Karpas-422 (cell line): Measurements from ENCODE around the gene TRIM6. TPM values are rescaled to one million over a fixed set of nuclear protein-coding genes. Genes with fewer than 3 reads are reported as not detected.
A peak's percentile ranks its signal among the peaks of the same experiment; 100 is the strongest.
"Not testable (repeated sequence)": the region's sequence is repeated elsewhere in the genome, so short reads cannot be mapped to it uniquely, and the experiment has no call there.

Source experiments
- DNase-seq: peaks from one replicate; pipeline ENCODE4 v3.0.0-alpha.2; 2015
- H2AFZ ChIP-seq: fragments of 200-600 bp; sonication (generic); 2 replicates; pipeline ENCODE4 v1.6.1; 2014; ENCODE audit warnings: antibody characterized with exemption, low read length, mixed read lengths
- H3K27ac ChIP-seq: fragments of 200-600 bp; sonication (generic); 2 replicates; pipeline ENCODE4 v1.5.1; 2014; ENCODE audit warnings: mild to moderate bottlenecking, low read length, moderate library complexity
- H3K27me3 ChIP-seq: fragments of 200-600 bp; sonication (generic); 2 replicates; pipeline ENCODE4 v1.6.1; 2014; ENCODE audit warnings: low read length, mixed read lengths
- H3K36me3 ChIP-seq: fragments of 200-600 bp; sonication (generic); 2 replicates; pipeline ENCODE4 v1.6.1; 2014; ENCODE audit warnings: low read length, mixed read lengths; ENCODE audit not compliant: insufficient read depth
- H3K4me1 ChIP-seq: fragments of 200-600 bp; sonication (generic); 2 replicates; pipeline ENCODE4 v1.6.1; 2014; ENCODE audit warnings: mild to moderate bottlenecking, low read length, mixed read lengths
- H3K4me2 ChIP-seq: fragments of 200-600 bp; sonication (generic); 2 replicates; pipeline ENCODE4 v1.6.1; 2014; ENCODE audit warnings: low read length, low read depth, mild to moderate bottlenecking; ENCODE audit not compliant: poor library complexity, severe bottlenecking
- H3K4me3 ChIP-seq: fragments of 200-600 bp; sonication (generic); 2 replicates; pipeline ENCODE4 v1.5.1; 2014; ENCODE audit warnings: mild to moderate bottlenecking, antibody characterized with exemption, low read length, mixed read lengths
- H3K79me2 ChIP-seq: fragments of 200-600 bp; sonication (generic); 2 replicates; pipeline ENCODE4 v1.6.1; 2014; ENCODE audit warnings: mild to moderate bottlenecking, low read length, mixed read lengths
- H3K9ac ChIP-seq: fragments of 200-600 bp; sonication (generic); 2 replicates; pipeline ENCODE4 v1.6.0; 2014; ENCODE audit warnings: low read length
- H3K9me2 ChIP-seq: fragments of 200-600 bp; sonication (generic), shearing (Covaris generic); replicated peaks from 2 replicates; pipeline ENCODE4 v1.6.0; 2014; ENCODE audit warnings: mild to moderate bottlenecking, low read length, moderate library complexity; ENCODE audit not compliant: insufficient read depth
- H3K9me3 ChIP-seq: fragments of 300-700, 200-600 bp; sonication (generic); 2 replicates; pipeline ENCODE4 v1.6.1; 2014; ENCODE audit warnings: low read length, mixed read lengths
- H4K20me1 ChIP-seq: fragments of 200-600 bp; sonication (generic); 2 replicates; pipeline ENCODE4 v1.6.1; 2014; ENCODE audit warnings: mild to moderate bottlenecking, antibody characterized with exemption, low read length, low read depth; ENCODE audit not compliant: insufficient read depth
- total RNA-seq: library from RNA; depleted of rRNA; stranded (reverse); fragments of >200 nt; shearing (Covaris generic); gene quantifications from 2 replicates; pipeline ENCODE4 v1.2.3, GENCODE V29; 2014; ENCODE audit warnings: low replicate concordance

The TRIM6 gene
- total RNA-seq, 1 experiment from 2014 or later: not detected

GRCh38 chr11:5591613-5592012 is 4.8 kb upstream of the TRIM6 start:
- no peaks in the 10 kb centered on the region for H3K9me2 ChIP-seq
- no peaks in the 10 kb centered on the region for H3K4me1 ChIP-seq
- no peak overlapping the region for H3K4me3 ChIP-seq
- H3K9ac ChIP-seq: no peak overlapping the region
- H3K27me3 ChIP-seq: no peaks in the 10 kb centered on the region
- no peak for DNase-seq
- no peak overlapping the region for H3K27ac ChIP-seq
- H3K9me3 ChIP-seq: no peaks in the 10 kb centered on the region
- no peak overlapping the region for H3K4me2 ChIP-seq
- no peaks in the 10 kb centered on the region for H3K79me2 ChIP-seq
- no peaks in the 10 kb centered on the region for H3K36me3 ChIP-seq
- no peak overlapping the region for H2AFZ ChIP-seq
- H4K20me1 ChIP-seq: no peaks in the 10 kb centered on the region

- no peak overlapping the region for H3K4me2 ChIP-seq
- no peak overlapping the region for H2AFZ ChIP-seq
- H3K36me3 ChIP-seq: no peaks in the 10 kb centered on the region
- no peaks in the 10 kb centered on the region for H3K79me2 ChIP-seq
- no peak for DNase-seq
- H3K27ac ChIP-seq: no peak overlapping the region
- no peak overlapping the region for H3K9ac ChIP-seq
- H3K9me3 ChIP-seq: no peaks in the 10 kb centered on the region
- H4K20me1 ChIP-seq: no peaks in the 10 kb centered on the region
- H3K27me3 ChIP-seq: no peaks in the 10 kb centered on the region
- no peaks in the 10 kb centered on the region for H3K9me2 ChIP-seq
- no peak overlapping the region for H3K4me3 ChIP-seq
- no peaks in the 10 kb centered on the region for H3K4me1 ChIP-seq
Observed at GRCh38 chr11:5592615-5593014, 3.8 kb upstream of the TRIM6 start.

GRCh38 chr11:5593146-5593545 is 3.3 kb upstream of the TRIM6 start:
- H3K27me3 ChIP-seq: no peaks in the 10 kb centered on the region
- H3K9ac ChIP-seq: no peak overlapping the region
- no peaks in the 10 kb centered on the region for H3K79me2 ChIP-seq
- no peak overlapping the region for H3K27ac ChIP-seq
- H3K4me1 ChIP-seq: no peaks in the 10 kb centered on the region
- no peak for DNase-seq
- no peak overlapping the region for H3K4me3 ChIP-seq
- no peak overlapping the region for H2AFZ ChIP-seq
- H3K4me2 ChIP-seq: no peak overlapping the region
- no peaks in the 10 kb centered on the region for H3K36me3 ChIP-seq
- no peaks in the 10 kb centered on the region for H4K20me1 ChIP-seq
- no peaks in the 10 kb centered on the region for H3K9me2 ChIP-seq
- no peaks in the 10 kb centered on the region for H3K9me3 ChIP-seq

- Histone ChIP-seq H3K4me2 (no peak overlapping the region), H3K27ac (no peak overlapping the region), H3K4me1 (no peaks in the 10 kb centered on the region), H3K9me3 (no peaks in the 10 kb centered on the region), H3K4me3 (no peak overlapping the region), H4K20me1 (no peaks in the 10 kb centered on the region), H3K79me2 (no peaks in the 10 kb centered on the region), H3K27me3 (no peaks in the 10 kb centered on the region), H2AFZ (no peak overlapping the region), H3K9ac (no peak overlapping the region), H3K9me2 (no peaks in the 10 kb centered on the region), H3K36me3 (no peaks in the 10 kb centered on the region)
- no peak for DNase-seq
Observed at GRCh38 chr11:5597953-5598352, 1.5 kb downstream of the TRIM6 start.

DNA sequence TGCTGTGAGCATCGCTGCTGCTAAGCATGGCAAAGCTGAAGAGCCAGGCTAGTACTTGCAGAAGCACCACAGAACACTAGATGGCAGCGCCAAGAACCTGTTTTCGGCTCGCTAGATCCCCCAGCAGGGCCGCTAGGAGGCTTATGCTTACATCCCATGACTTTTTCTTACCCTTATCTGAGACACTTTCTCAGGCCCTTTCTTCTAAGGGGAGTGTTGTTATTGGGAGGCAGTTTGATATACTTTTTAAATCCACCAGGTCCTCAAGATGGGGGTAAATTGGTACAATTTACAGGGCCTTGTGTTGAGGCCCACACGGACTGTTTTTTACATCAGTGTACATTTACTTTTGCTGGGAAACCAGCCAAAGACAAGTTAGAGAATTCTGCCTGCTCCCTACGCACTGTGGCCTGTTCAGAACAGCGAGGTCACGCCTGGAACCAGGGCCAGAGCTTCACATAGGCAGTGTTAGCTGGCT is 4.0 kb downstream of the TRIM6 start:
- H3K9me3 ChIP-seq: no peaks in the 10 kb centered on the region
- no peaks in the 10 kb centered on the region for H3K79me2 ChIP-seq
- no peak overlapping the region for H3K4me2 ChIP-seq
- no peaks in the 10 kb centered on the region for H3K36me3 ChIP-seq
- H3K4me1 ChIP-seq: no peaks in the 10 kb centered on the region
- no peak overlapping the region for H3K9ac ChIP-seq
- no peak overlapping the region for H3K27ac ChIP-seq
- DNase-seq: peak; percentile 85
- no peaks in the 10 kb centered on the region for H4K20me1 ChIP-seq
- no peak overlapping the region for H2AFZ ChIP-seq
- no peak overlapping the region for H3K4me3 ChIP-seq
- no peaks in the 10 kb centered on the region for H3K9me2 ChIP-seq
- H3K27me3 ChIP-seq: no peaks in the 10 kb centered on the region

- not testable (repeated sequence) for H3K4me2 ChIP-seq, DNase-seq, H3K9me3 ChIP-seq, H4K20me1 ChIP-seq, H3K4me1 ChIP-seq, H3K4me3 ChIP-seq, H3K36me3 ChIP-seq, H3K9me2 ChIP-seq, H3K9ac ChIP-seq, H2AFZ ChIP-seq, H3K27ac ChIP-seq, H3K27me3 ChIP-seq, H3K79me2 ChIP-seq
Observed at GRCh38 chr11:5602791-5603190, 6.4 kb downstream of the TRIM6 start.

- no peaks in the 10 kb centered on the region for H3K9me2 ChIP-seq
- H3K9me3 ChIP-seq: no peaks in the 10 kb centered on the region
- H3K79me2 ChIP-seq: no peaks in the 10 kb centered on the region
- H3K9ac ChIP-seq: no peak overlapping the region
- H3K27ac ChIP-seq: no peak overlapping the region
- H3K36me3 ChIP-seq: no peaks in the 10 kb centered on the region
- no peak overlapping the region for H2AFZ ChIP-seq
- H4K20me1 ChIP-seq: no peaks in the 10 kb centered on the region
- H3K4me3 ChIP-seq: no peak overlapping the region
- no peak overlapping the region for H3K4me2 ChIP-seq
- H3K4me1 ChIP-seq: no peaks in the 10 kb centered on the region
- H3K27me3 ChIP-seq: no peaks in the 10 kb centered on the region
- DNase-seq: no peak
Observed at GRCh38 chr11:5603326-5603725, 6.9 kb downstream of the TRIM6 start.

GRCh38 chr11:5604896-5605295 is 8.5 kb downstream of the TRIM6 start:
- no peaks in the 10 kb centered on the region for H4K20me1 ChIP-seq
- no peak overlapping the region for H3K4me2 ChIP-seq
- H3K36me3 ChIP-seq: no peaks in the 10 kb centered on the region
- no peak overlapping the region for H3K27ac ChIP-seq
- no peaks in the 10 kb centered on the region for H3K9me3 ChIP-seq
- H3K4me1 ChIP-seq: no peaks in the 10 kb centered on the region
- H3K27me3 ChIP-seq: no peaks in the 10 kb centered on the region
- H3K9ac ChIP-seq: no peak overlapping the region
- no peaks in the 10 kb centered on the region for H3K79me2 ChIP-seq
- no peak overlapping the region for H3K4me3 ChIP-seq
- H3K9me2 ChIP-seq: no peaks in the 10 kb centered on the region
- H2AFZ ChIP-seq: no peak overlapping the region
- DNase-seq: no peak

- Histone ChIP-seq H3K36me3 (no peaks in the 10 kb centered on the region), H3K4me3 (no peak overlapping the region), H3K27ac (no peak overlapping the region), H3K9ac (no peak overlapping the region), H3K9me3 (no peaks in the 10 kb centered on the region), H3K27me3 (no peaks in the 10 kb centered on the region), H4K20me1 (no peaks in the 10 kb centered on the region), H3K4me2 (no peak overlapping the region), H3K9me2 (no peaks in the 10 kb centered on the region), H2AFZ (no peak overlapping the region), H3K4me1 (no peaks in the 10 kb centered on the region), H3K79me2 (no peaks in the 10 kb centered on the region)
- peak; percentile 51 for DNase-seq
Observed at GRCh38 chr11:5605849-5606248, 9.4 kb downstream of the TRIM6 start.
